H1 (cell line): ENCODE measurements around the gene SPSB1. TPM values are rescaled to one million over a fixed set of nuclear protein-coding genes. Genes with fewer than 3 reads are reported as not detected.

Experiments used
- CTCF ChIA-PET: fragments of 300-600 bp; sonication (Branson Sonifier 250); formaldehyde crosslinking; loops from one replicate; lab custom pipeline; 2021; ENCODE audit not compliant: partially characterized antibody; lab: Charles Lee
- POLR2A ChIA-PET: fragments of 300-600 bp; sonication (Branson Sonifier 250); formaldehyde crosslinking; loops from one replicate; lab custom pipeline; 2021; ENCODE audit warnings: inconsistent platforms; ENCODE audit not compliant: partially characterized antibody; lab: Charles Lee
- DNase-seq, 2 experiments: peaks; one replicate each; pipeline versions ENCODE4 v3.0.0 to v3.0.0-alpha.2; 2010 to 2022; ENCODE audit warnings: low spot score in 2 of 2, low read depth in 1 of 2, mixed read lengths in 1 of 2
- FAIRE-seq: peaks from 2 replicates; lab custom pipeline; 2011; peaks lifted over from hg19 to GRCh38; lab: Jason Lieb, UNC
- H2AFZ ChIP-seq: 2 replicates; pipeline ENCODE4 v1.8.1; 2012; ENCODE audit warnings: low read length, inconsistent platforms
- H2AK5ac ChIP-seq: 2 replicates; pipeline ENCODE4 v1.6.1; 2013; ENCODE audit warnings: low read depth, low read length
- H2BK120ac ChIP-seq: replicated peaks from 2 replicates; pipeline ENCODE3; 2013; ENCODE audit warnings: low read depth, low read length, inconsistent platforms
- H2BK12ac ChIP-seq: 2 replicates; pipeline ENCODE4 v1.6.1; 2013; ENCODE audit warnings: low read depth, low read length
- H2BK15ac ChIP-seq: 2 replicates; pipeline ENCODE4 v1.6.1; 2013; ENCODE audit warnings: low read length
- H2BK20ac ChIP-seq: 2 replicates; pipeline ENCODE4 v1.6.1; 2013; ENCODE audit warnings: low read length
- H2BK5ac ChIP-seq: 2 replicates; pipeline ENCODE4 v1.6.1; 2013; ENCODE audit warnings: low read depth, low read length
- H3K14ac ChIP-seq: 2 replicates; pipeline ENCODE4 v1.6.1; 2013; ENCODE audit warnings: inconsistent platforms; ENCODE audit not compliant: insufficient read length
- H3K18ac ChIP-seq: 2 replicates; pipeline ENCODE4 v1.6.1; 2013; ENCODE audit warnings: low read length; ENCODE audit errors: extremely low read depth
- H3K23ac ChIP-seq: 2 replicates; pipeline ENCODE4 v1.6.1; 2013; ENCODE audit warnings: inconsistent platforms; ENCODE audit not compliant: insufficient read length
- H3K23me2 ChIP-seq: 2 replicates; pipeline ENCODE4 v1.6.1; 2013; ENCODE audit warnings: low read depth, low read length
- H3K27ac ChIP-seq: 2 replicates; pipeline ENCODE4 v1.6.1; 2011; ENCODE audit warnings: low read depth, low read length, inconsistent platforms
- H3K27me3 ChIP-seq, 4 experiments: replicated peaks in 1 of 4; 1 replicate in 1 of 4; 2 replicates in 3 of 4; pipeline versions ENCODE4 v1.6.1 to v1.8.1; 2011 to 2013; ENCODE audit warnings: low read length in 3 of 4, mild to moderate bottlenecking in 3 of 4, inconsistent platforms in 2 of 4, mixed read lengths in 2 of 4, moderate library complexity in 1 of 4; ENCODE audit not compliant: control insufficient read depth in 3 of 4, insufficient read depth in 3 of 4; ENCODE audit errors: extremely low read depth in 1 of 4
- H3K36me3 ChIP-seq, 4 experiments: 2 replicates each; pipeline versions ENCODE4 v1.6.1 to v1.8.1; 2011 to 2013; ENCODE audit warnings: mild to moderate bottlenecking in 4 of 4, low read length in 3 of 4, moderate library complexity in 2 of 4, control low read depth in 1 of 4, inconsistent platforms in 1 of 4; ENCODE audit not compliant: insufficient read depth in 4 of 4, control insufficient read depth in 2 of 4
- H3K4ac ChIP-seq: replicated peaks from 2 replicates; pipeline ENCODE3; 2013; ENCODE audit warnings: low read length, low read depth, mixed read lengths, inconsistent platforms; ENCODE audit not compliant: insufficient read length
- H3K4me1 ChIP-seq, 4 experiments: replicated peaks in 1 of 4; 1 replicate in 1 of 4; 2 replicates in 3 of 4; pipeline versions ENCODE4 v1.6.1 to v1.8.1; 2011 to 2013; ENCODE audit warnings: low read length in 3 of 4, inconsistent platforms in 2 of 4, mixed read lengths in 1 of 4; ENCODE audit not compliant: insufficient read depth in 4 of 4, control insufficient read depth in 3 of 4
- H3K4me2 ChIP-seq, 2 experiments: 2 replicates each; pipeline versions ENCODE4 v1.6.1 to v1.8.1; 2011 to 2013; ENCODE audit warnings: low read depth in 2 of 2, low read length in 2 of 2, control low read depth in 1 of 2, inconsistent platforms in 1 of 2, mild to moderate bottlenecking in 1 of 2; ENCODE audit not compliant: insufficient read depth in 1 of 2
- H3K4me3 ChIP-seq, 4 experiments: fragments of 200-600, 300-600 bp in 1 of 4; sonication (generic), shearing (Covaris generic), sonication (Bioruptor Twin) in 1 of 4; 2 replicates each; pipeline versions ENCODE4 v1.5.1 to v1.8.1; 2011 to 2016; ENCODE audit warnings: low read length in 4 of 4, low read depth in 3 of 4, control low read depth in 2 of 4, inconsistent platforms in 2 of 4, mild to moderate bottlenecking in 2 of 4, mixed read lengths in 1 of 4, moderate library complexity in 1 of 4; ENCODE audit not compliant: insufficient read depth in 2 of 4; ENCODE audit errors: extremely low read depth in 1 of 4
- H3K56ac ChIP-seq: replicated peaks from 2 replicates; pipeline ENCODE3; 2013; ENCODE audit warnings: low read depth, mild to moderate bottlenecking, mixed read lengths, low read length, inconsistent platforms; ENCODE audit not compliant: insufficient read length
- H3K79me1 ChIP-seq: 2 replicates; pipeline ENCODE4 v1.6.1; 2013; ENCODE audit warnings: low read depth, low read length, control low read depth
- H3K79me2 ChIP-seq, 2 experiments: 2 replicates each; pipeline versions ENCODE4 v1.6.1 to v1.8.1; 2012 to 2013; ENCODE audit warnings: low read length in 2 of 2, mild to moderate bottlenecking in 2 of 2, inconsistent platforms in 1 of 2; ENCODE audit not compliant: insufficient read depth in 2 of 2, control insufficient read depth in 1 of 2
- H3K9ac ChIP-seq, 4 experiments: replicated peaks in 1 of 4; 1 replicate in 1 of 4; 2 replicates in 3 of 4; pipeline versions ENCODE4 v1.6.1 to v1.8.1; 2011 to 2013; ENCODE audit warnings: low read depth in 3 of 4, low read length in 3 of 4, control low read depth in 2 of 4, mild to moderate bottlenecking in 2 of 4, moderate library complexity in 2 of 4, inconsistent platforms in 1 of 4; ENCODE audit errors: extremely low read depth in 1 of 4
- H3K9me3 ChIP-seq, 2 experiments: 2 replicates each; pipeline versions ENCODE4 v1.6.1 to v1.8.1; 2012 to 2013; ENCODE audit warnings: mild to moderate bottlenecking in 2 of 2, moderate library complexity in 2 of 2, control low read depth in 1 of 2, inconsistent platforms in 1 of 2, low read depth in 1 of 2, low read length in 1 of 2, mixed read lengths in 1 of 2; ENCODE audit not compliant: insufficient read depth in 2 of 2
- H4K20me1 ChIP-seq, 2 experiments: replicated peaks in 1 of 2; 2 replicates each; pipeline versions ENCODE3 to v1.8.1; 2011 to 2013; ENCODE audit warnings: inconsistent platforms in 2 of 2, low read length in 2 of 2, mild to moderate bottlenecking in 1 of 2; ENCODE audit not compliant: insufficient read depth in 2 of 2, control insufficient read depth in 1 of 2
- H4K5ac ChIP-seq: 2 replicates; pipeline ENCODE4 v1.6.1; 2013; ENCODE audit warnings: low read length, low read depth, mixed read lengths, inconsistent platforms; ENCODE audit not compliant: insufficient read length
- H4K8ac ChIP-seq: 2 replicates; pipeline ENCODE4 v1.8.0; 2013; ENCODE audit warnings: mild to moderate bottlenecking, moderate library complexity, low read length, inconsistent platforms; ENCODE audit not compliant: insufficient read depth; ENCODE audit errors: extremely low read depth
- H4K91ac ChIP-seq: replicated peaks from 2 replicates; pipeline ENCODE3; 2013; ENCODE audit warnings: low read length, mixed read lengths, inconsistent platforms; ENCODE audit not compliant: insufficient read length
- BACH1 ChIP-seq: IDR thresholded peaks from 2 replicates; pipeline ENCODE4 v1.6.1; 2012; ENCODE audit warnings: low read length, improper control_type of control experiment
- POLR2AphosphoS5 ChIP-seq: IDR thresholded peaks from 2 replicates; pipeline ENCODE4 v1.6.1; 2011; ENCODE audit warnings: low read depth, low read length
- SIN3A ChIP-seq, 2 experiments: IDR thresholded peaks in 1 of 2; conservative IDR thresholded peaks in 1 of 2; 2 replicates each; pipeline ENCODE4 v1.6.1; 2011 to 2012; ENCODE audit warnings: low read length in 2 of 2, improper control_type of control experiment in 1 of 2, low read depth in 1 of 2, mild to moderate bottlenecking in 1 of 2
- TAF7 ChIP-seq: optimal IDR thresholded peaks from 2 replicates; pipeline ENCODE3; 2011; ENCODE audit warnings: low read depth, mild to moderate bottlenecking, inconsistent platforms, low read length, moderate library complexity, borderline replicate concordance
- WGBS, 2 experiments: shearing (Covaris generic) in 1 of 2; methylation state at CpG; one replicate each; pipeline versions ENCODE4 v1.1.6 to v1.1.7; 2013 to 2015; ENCODE audit warnings: low lambda C conversion rate in 2 of 2, mixed read lengths in 2 of 2, inconsistent platforms in 1 of 2, low coverage in 1 of 2, missing lambda C conversion rate in 1 of 2; ENCODE audit not compliant: insufficient replicate concordance in 2 of 2, insufficient coverage in 1 of 2, insufficient read length in 1 of 2; ENCODE audit errors: extremely low coverage in 1 of 2, missing lambda C conversion rate in 1 of 2; 5-methylcytosine and 5-hydroxymethylcytosine counted together
- polyA plus RNA-seq, 7 experiments: library from polyadenylated mRNA; depleted of rRNA in 3 of 7; stranded (reverse) in 5 of 7; unstranded in 2 of 7; fragments of >200 nt in 5 of 7; fragments of 200-250 nt in 2 of 7; gene quantifications; 1 replicate in 5 of 7; 2 replicates in 1 of 7; 4 replicates in 1 of 7; pipeline versions ENCODE4 v1.2.1 to v1.2.3, GENCODE V29; 2011 to 2013; ENCODE audit warnings: missing spikeins in 2 of 7, mixed read lengths in 2 of 7
- total RNA-seq: library from RNA; stranded (reverse); fragmentation: NEBNext Ultra II Directional; extraction: Animal tissue kit (Norgen Biotek cat#: 25700); gene quantifications from 2 replicates; pipeline ENCODE4 v1.2.1, GENCODE V29; 2021

The SPSB1 gene
- total and polyA plus RNA-seq, 2 of the 8 experiments (the other 6 are each of a cell fraction or from before 2014, with no cell fraction given): 5.3 to 6.4 TPM

DNA sequence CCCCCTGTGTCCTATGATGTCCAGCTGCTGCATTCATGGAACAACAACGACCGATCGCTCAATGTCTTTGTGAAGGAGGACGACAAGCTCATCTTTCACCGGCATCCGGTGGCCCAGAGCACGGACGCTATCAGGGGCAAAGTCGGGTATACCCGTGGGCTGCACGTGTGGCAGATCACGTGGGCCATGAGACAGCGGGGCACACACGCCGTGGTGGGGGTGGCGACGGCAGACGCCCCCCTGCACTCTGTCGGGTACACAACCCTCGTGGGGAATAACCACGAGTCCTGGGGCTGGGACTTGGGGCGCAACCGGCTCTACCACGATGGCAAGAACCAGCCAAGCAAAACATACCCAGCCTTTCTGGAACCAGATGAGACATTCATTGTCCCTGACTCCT lies 63.3 kb downstream of the SPSB1 start:
- H2AK5ac ChIP-seq: no peak overlapping the region
- no peaks in the 10 kb centered on the region for H3K9me3 ChIP-seq
- H4K8ac ChIP-seq: no peak overlapping the region
- H3K27ac ChIP-seq: no peak overlapping the region
- CTCF ChIA-PET: interaction anchor here (0.5 to 1.3 kb wide), 4 partner anchors 16 to 325 kb away, joined by 3 to 5 read pairs (median 4); no protein-coding TSS in a partner anchor
- no peak overlapping the region for H2BK12ac ChIP-seq
- H2AFZ ChIP-seq: no peak overlapping the region
- H4K20me1 ChIP-seq: peaks cover 2 to 5% of the 10 kb centered on the region in 2 experiments
- FAIRE-seq: no peak
- TF ChIP-seq POLR2AphosphoS5 (no peak), TAF7 (no peak), SIN3A (conservative IDR thresholded peaks at IDR 0.05 in 1 of 2, IDR thresholded peaks at IDR 0.05 in 1 of 2; ENCODE audit: low read depth in 1 of 2, low read length in 2 of 2) (no peak), BACH1 (no peak)
- TF ChIP-seq, all 59 proteins: peak for 0
- Histone ChIP-seq H3K14ac (no peak overlapping the region), H2BK5ac (no peak overlapping the region), H3K9ac (no peak overlapping the region), H3K4ac (no peak overlapping the region), H4K91ac (no peak overlapping the region), H2BK120ac (no peak overlapping the region), H3K79me2 (no peaks in the 10 kb centered on the region), H2BK20ac (no peak overlapping the region), H4K5ac (no peak overlapping the region), H3K18ac (no peak overlapping the region), H3K27me3 (no peaks in the 10 kb centered on the region), H3K23me2 (peaks cover 6% of the 10 kb centered on the region; the same call in 1 of the 2 replicates), H3K4me2 (no peak overlapping the region), H3K23ac (no peak overlapping the region), H3K36me3 (no peaks in the 10 kb centered on the region; a peak in 1 of 8 replicates), H3K56ac (no peak overlapping the region), H3K4me1 (peaks cover 0 to 11% (median 5%) of the 10 kb centered on the region in 4 experiments; a peak in 5 of 7 replicates), H3K79me1 (peaks cover 2% of the 10 kb centered on the region; the same call in 1 of the 2 replicates), H3K4me3 (no peak overlapping the region), H2BK15ac (no peak overlapping the region)
- POLR2A ChIA-PET: interaction anchor here (0.9 to 1.1 kb wide), 2 partner anchors 9 to 35 kb away, joined by 3 to 4 read pairs; no protein-coding TSS in a partner anchor
- no peak for DNase-seq
- WGBS, 2 experiments: 87% methylated on average over 24 of the region's 24 CpGs; no CpG with 5 or more reads in 1 of the 2 experiments
